HG02885 (cell line): Measurements from ENCODE around the gene ST3GAL2.
A peak's percentile ranks its signal among the peaks of the same experiment; 100 is the strongest.

ENCODE experiments used
- ATAC-seq: cut with Tn5 transposase; IDR thresholded peaks from one replicate; pipeline ENCODE4 v1.9.1; 2021; ENCODE audit warnings: mild to moderate bottlenecking; ENCODE audit not compliant: unreplicated experiment, poor library complexity

The ST3GAL2 gene, protein sequence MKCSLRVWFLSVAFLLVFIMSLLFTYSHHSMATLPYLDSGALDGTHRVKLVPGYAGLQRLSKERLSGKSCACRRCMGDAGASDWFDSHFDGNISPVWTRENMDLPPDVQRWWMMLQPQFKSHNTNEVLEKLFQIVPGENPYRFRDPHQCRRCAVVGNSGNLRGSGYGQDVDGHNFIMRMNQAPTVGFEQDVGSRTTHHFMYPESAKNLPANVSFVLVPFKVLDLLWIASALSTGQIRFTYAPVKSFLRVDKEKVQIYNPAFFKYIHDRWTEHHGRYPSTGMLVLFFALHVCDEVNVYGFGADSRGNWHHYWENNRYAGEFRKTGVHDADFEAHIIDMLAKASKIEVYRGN

DNA sequence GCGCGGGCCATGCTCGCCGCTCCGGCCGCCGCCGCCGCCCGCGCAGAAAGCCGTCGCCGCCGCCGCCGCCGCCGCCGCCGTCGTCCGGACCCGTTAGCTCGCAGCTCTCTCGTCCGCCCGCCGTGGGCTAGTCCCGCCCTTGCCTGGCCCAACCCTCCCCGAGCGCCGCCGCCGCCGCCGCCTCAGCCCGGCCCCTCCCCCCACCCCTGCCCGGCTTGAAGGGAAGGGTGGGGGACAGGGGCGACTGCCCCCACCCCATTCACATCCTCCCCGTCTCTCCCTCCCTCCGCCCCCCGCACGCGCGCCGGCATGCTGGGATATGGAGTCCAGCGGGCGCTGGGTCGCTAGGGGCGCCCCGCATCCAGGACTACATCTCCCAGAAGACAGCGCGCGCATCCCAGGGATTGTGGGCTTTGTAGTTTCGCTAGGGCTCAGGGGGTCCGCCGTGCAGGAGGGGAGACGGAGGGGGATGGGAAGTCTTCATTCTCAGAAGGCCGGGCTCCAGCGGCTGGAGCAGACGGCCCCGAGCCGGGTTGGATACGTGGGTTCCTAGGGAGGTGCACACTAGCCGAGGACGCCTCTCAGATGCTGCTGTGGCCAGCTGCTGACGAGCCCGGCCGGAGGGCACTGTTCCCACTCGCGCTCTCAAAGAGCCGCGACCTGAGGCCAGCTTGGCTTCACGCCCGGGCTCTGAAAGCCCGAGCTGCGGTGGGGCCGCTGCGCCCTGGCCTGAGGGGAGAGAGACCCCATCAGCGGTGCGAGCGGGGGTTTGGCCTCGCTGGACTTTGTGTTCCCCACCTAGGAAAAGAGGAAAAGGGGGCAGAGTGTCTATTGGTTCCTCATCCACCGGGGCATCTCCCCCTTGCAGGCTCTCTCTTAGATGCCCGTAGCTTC lies at the start of gene ST3GAL2:
Gene ST3GAL2 (minus strand): TSS at position 132 of the 894 bp plus-strand sequence. CDS start 40,570 bp downstream, outside the sequence.
- peak; percentile 87 for ATAC-seq

DNA sequence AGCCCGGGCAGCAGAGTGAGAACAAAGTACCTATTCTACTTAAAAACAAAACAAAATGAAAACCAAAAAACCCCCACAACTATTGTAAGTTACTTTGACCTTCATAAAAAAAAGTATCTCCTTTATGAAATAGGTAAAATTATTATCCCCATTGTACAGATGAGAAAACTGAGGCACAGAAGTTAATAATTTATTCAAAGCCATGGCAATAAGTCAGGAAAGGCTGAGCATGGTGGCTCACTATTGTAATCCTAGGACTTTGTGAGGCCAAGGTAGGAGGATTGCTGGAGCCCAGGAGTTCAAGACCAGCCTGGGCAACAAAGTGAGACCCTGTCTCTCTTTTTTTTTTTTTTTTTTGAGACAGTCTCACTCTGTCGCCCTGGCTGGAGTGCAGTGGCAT lies 46.0 kb upstream of the ST3GAL2 start:
- ATAC-seq, result no peak

DNA sequence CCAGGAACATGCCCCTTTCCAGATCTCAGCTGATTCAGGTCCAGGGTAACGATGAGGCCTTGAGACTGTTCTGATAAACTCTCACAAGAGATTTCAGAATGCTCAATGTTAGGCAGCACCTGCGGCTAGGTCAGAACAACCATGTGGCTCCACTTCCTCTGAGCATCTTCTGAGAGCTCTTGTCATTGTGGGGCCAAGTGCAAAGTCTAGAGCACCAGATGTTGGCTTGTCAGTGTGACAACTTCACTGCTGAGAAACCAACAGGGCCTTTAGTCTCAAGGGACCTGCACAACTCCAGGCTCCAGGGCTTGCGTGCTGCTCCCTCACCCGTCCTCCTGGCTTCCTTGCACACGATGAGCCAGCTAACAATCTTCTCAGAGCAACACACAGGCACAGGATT lies 44.5 kb upstream of the ST3GAL2 start:
- peak; percentile 62 for ATAC-seq

DNA sequence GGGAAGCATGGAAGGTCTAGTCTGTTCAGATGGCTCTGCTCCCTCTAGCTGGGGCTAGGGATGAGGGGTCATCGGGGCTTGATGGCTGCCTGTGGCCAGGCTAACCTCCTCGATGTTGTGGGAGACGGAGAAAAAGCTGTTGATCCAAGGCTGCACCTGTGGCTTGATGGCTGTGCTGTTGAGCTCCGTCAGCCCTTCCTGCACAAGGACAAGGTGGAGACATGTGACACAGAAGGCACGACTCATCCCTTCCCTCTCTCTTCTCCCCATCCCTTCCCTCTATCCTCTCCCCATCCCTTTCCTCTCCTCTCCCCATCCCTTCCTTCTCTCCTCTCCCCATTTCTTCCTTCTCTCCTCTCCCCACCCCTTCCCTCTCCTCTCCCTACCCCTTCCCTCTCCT lies 43.7 kb upstream of the ST3GAL2 start:
- ATAC-seq, result no peak

DNA sequence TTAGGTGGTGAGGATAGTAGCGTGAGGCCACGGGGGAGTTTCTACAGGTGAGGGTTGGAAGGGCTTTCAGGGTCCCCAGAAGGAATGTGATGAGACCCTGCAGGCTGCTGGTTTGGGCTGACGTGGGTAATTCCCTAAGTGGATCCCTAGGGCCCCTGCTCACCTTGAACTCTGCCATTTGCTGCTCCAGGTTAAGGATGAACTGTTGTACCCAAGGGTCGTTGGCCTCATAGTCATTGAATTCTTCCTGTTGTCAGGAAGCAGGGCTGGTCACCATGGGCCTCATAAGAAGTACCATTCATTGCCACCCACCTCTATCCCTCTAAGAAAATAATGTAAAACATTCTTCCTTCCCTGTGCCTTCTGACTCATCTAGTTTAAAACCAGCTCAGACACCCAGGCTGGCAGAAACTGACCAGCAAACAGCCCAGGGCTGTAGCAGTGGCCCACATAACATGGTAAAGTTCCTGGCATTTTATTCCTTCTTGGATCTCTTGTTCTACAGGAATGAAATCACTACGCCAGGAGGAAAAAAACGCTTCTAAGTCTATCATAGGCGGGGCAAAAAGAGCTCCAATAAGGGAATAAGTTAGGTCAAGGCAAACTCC lies 43.1 kb upstream of the ST3GAL2 start:
- no peak for ATAC-seq

DNA sequence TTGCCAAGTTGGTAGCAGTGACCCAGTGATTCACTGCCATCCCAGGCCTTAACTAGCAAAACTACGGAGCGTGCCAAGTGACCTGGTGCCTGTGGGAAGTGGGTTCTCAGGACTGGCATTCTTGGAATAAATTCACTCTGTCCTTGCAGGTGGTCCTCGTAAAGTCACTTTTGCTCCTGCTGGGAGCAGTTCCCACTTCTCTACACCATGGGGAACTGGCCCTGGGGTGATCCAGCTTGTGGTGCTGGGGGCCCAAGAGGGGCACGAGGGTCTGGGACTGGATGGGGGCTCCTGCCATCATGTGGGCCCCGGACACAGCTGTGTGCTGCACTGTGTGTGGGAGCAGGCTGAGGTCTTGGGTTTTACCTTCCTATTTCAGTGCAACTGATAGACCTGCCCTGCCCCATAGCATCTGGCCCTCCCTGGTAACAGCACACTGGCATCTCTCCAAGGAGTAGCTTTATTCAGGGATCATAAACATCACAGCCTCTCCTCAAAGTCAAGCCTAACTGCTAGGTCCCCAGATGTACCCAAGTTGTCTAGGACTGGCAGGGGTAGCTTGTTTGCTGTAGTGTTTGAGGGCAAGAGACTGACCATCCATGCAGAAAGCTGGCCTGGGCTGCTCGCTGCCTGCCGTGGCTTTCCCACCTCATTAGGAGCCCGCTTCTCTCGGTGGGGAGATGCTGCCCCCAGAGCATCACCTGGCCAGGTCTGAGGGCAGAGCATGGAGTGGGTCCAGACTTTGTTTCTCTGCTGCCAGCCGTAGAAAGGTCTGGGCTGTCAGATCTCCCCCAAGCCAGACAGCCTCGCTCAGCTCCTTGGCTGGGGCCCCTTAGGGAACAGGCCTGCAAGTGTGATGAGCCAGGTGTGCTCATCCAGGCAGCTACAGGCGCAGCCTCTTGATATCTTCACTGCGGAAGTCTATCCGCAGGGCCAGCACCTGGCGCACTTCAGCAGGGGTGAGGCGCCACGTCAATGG lies 41.5 kb upstream of the ST3GAL2 start:
- no peak for ATAC-seq

DNA sequence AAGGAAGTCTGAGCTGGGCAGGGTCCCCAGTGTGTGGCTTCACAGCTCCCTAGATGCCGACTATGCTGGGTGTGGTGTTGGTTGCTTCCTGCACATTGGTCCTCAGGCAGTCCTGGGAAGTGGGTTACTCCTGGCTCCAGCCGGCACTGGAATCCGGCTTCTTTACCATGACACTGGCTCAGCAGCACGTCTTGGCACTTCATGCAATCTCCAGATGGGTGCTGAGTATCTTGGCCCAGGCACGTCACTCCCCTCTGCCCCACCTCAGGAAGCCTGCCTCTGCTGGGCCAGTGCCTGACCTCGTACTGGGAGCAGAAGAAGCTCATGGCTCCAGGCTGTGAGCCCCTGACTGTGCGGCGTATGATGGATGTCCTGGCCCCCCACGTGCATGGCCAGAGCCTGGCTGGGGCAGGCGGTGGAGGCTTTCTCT lies 40.0 kb upstream of the ST3GAL2 start:
- ATAC-seq, result no peak

DNA sequence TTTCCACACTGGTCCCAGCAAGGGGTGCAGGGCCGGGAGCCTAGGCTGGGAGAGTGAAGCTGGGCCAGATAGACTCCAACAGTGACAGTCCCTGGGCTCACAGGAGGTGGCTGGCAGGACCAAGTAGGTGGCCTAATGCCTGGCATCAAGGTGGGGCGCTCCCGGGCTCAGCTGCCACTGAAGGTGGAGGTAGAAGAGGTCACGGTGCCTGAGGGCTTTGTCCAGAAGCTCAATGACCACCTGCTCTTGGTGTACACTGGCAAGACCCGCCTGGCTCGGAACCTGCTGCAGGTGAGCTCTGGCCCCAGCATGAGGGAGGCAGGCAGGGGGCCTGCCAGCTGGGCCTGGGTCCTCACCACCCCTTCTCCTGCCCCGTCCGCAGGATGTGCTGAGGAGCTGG lies 39.3 kb upstream of the ST3GAL2 start:
- ATAC-seq, result no peak

DNA sequence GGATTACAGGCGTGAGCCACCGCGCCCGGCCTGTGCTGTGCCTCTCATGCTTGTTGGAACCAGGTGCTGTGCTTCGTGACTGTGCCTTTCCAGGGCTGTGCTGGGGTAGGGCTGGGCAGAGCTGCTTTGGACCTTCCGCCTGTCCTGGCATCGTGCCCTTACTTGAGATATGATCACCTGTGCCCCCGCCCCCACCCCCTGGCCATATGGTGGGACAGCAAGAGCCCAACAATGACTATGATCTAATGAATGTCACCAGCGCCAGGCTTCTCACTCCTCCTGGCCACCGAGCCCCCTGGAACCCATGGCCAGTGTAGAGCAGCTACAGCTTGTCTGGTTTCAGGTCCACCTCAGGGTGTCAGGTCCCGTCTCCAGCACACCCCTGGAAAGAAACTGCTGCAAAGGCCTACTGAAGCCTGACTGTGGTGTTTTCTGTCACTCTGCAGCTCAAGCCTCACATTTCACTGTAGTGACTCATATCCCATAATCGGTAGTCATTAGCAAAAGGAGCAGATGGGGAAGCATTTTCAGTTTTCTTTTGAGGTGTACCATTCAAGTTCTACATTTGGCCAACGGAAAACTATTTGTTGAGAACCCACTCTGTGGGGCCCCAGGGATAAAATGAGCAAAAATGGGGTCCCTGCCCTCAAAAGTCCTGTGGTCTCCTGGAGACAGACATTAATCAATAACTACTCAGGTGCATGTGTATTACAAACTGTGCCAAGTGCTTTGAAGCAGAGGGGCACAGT lies 37.5 kb upstream of the ST3GAL2 start:
- peak; percentile 85 for ATAC-seq

DNA sequence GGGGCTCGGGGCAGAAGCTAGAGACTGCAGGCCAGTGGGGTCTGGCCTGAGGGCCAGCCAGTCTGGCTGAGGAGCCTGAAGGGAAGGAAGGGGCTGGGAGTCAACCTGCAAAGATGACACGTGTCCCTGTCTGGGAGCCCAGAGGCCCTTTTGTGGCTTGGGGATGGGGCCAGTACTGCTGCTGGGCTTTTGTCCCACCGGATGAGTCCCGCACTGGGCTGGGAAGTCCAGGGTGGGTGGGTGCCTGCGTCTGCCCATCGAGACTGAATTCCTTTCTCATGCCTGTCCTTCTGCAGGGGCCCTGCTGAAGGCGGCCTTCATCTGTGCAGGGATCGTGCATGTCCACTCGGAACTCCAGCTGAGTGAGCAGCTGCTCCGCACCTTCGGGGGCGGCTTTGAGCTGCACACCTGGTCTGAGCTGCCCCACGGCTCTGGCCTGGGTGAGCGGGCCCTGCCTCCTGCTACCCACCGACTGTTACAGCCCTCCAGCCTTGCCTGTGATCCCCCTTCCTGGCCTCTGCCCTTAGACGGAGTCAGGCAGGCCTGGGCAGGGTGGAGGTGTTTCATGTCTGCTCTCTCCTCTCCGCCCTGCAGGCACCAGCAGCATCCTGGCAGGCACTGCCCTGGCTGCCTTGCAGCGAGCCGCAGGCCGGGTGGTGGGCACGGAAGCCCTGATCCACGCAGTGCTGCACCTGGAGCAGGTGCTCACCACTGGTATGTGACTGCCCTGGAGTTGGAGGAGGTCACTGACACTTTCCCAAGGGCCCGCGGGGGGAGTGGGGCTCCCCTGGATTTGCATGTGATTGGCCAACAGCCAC lies 36.4 kb upstream of the ST3GAL2 start:
- no peak for ATAC-seq

DNA sequence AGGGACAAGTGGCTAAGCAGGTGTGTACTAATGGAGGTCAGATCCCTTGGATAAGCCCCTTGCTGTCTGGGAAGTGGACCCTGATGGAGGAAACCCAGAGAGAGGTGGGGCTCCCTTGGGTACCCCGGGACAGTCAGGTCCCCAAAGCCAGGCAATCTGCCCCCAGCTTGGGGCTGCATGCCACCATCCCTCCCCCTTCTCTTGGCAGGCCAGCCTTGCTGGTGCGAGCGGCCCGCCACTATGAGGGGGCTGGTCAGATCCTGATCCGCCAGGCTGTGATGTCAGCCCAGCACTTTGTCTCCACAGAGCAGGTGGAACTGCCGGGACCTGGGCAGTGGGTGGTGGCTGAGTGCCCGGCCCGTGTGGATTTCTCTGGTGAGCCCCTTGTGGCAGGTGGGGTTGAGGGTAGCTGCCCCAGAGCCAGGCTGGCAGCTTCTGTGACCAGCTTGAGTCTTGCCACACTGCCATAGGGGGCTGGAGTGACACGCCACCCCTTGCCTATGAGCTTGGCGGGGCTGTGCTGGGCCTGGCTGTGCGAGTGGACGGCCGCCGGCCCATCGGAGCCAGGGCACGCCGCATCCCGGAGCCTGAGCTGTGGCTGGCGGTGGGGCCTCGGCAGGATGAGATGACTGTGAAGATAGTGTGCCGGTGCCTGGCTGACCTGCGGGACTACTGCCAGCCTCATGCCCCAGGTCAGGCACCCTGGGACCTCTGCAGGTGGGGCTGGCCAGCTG lies 35.6 kb upstream of the ST3GAL2 start:
- no peak for ATAC-seq

DNA sequence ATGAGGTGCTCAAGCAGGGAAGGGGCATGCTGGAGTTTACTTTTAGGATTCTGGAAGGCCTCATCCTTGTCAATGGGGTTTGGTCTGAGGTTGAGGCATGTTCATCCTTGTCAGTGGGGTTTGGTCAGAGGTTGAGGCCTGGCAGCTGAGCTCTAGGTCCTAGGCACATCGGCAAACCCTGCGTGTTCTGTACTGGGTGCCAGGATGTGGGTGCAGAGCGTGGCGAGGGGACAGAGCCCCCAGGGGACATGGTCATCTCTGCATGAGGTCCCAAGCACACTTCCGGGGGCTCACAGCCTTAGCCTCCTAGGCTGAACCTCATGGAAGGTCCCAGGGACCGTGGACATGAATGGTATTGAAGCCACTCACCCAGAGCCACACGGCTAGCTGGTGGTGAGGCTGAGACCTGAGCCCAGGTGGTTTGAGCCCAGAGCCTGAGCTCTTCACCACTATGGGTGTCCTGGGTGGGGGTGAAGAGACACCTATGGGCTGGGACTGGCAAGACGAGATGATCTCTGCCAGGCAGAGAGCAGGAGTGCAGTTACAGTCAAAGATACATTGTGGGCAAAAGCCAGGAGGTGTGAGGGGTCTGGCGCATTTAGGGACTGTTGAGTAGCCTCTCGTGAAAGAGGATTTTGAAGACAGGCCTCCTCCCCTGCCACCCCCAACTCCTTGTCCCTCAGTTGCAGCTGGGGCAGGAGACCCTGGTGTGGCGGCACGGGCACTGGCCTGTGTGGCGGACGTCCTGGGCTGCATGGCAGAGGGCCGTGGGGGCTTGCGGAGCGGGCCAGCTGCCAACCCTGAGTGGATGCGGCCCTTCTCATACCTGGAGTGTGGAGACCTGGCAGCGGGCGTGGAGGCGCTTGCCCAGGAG lies 34.8 kb upstream of the ST3GAL2 start:
- ATAC-seq, result no peak

DNA sequence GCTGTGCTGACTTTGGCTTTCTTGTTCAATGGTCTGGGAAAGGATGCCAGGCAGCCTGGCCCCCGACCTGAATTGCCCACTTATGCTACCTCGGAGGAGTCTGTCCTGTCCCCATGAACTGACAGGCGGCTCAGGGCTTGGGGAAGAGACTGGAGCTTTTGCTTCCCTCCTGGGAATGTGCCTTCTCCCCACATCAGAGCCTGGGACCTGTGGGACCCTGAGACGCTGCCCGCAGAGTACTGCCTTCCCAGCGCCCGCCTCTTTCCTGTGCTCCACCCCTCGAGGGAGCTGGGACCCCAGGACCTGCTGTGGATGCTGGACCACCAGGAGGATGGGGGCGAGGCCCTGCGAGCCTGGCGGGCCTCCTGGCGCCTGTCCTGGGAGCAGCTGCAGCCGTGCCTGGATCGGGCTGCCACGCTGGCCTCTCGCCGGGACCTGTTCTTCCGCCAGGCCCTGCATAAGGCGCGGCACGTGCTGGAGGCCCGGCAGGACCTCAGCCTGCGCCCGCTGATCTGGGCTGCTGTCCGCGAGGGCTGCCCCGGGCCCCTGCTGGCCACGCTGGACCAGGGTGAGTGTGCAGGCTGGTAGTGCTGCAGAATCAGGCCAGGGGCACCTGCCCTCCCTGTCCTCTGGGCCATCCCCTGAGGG lies 34.0 kb upstream of the ST3GAL2 start:
- no peak for ATAC-seq

DNA sequence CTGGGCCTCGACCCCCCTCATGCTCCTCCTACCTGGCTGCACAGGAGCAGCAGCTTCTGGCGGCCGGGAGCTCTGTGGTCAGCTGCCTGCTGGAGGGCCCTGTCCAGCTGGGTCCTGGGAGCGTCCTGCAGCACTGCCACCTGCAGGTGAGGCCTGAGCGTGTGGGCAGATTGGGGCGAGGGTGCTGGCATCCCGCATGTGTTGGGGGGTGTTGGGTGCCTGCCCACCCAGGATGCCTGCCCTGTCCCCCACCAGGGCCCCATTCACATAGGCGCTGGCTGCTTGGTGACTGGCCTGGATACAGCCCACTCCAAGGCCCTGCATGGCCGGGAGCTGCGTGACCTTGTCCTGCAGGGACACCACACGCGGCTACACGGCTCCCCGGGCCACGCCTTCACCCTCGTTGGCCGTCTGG lies 32.0 kb upstream of the ST3GAL2 start:
- no peak for ATAC-seq

DNA sequence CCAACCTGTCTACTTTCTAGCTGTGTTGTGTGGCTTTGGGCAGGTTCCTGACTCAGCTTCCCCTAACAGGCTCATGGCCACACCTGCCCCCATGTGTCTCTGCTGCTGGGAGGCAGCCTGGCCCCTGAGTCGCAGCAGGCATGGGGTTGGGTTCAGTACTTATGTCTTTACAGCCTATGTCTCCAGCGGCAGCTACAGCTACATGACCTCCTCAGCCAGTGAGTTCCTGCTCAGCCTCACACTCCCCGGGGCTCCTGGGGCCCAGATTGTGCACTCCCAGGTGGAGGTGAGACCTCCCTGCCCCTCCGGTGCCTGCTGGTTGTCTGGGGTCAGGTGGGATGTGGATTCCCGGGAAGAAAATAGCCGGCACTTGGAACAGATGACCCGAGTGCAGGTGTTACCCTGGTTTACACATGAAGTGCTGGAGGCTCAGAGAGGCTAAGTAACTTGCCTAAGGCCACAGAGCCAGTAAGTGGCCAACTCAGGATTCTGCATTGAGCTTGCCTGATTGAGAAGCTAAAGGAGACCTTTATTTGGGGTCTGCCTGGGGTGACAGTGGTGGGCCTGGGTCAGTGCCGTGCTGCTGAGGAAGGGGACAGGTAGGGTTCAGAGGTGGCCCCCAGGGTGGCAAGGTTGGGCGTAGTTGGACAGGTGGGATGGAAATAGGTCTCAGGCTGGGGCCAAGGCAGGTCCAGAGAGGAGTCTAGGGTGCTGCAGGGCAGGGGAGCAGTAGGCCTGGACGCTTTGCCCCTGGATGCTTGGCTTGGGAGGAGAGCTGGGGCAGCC lies 31.4 kb upstream of the ST3GAL2 start:
- ATAC-seq, result no peak
